Activated CD4-positive, alpha-beta T cell treated with anti-CD3 and anti-CD28 coated beads for 48 hours (primary cell): ENCODE measurements around the gene SLTM.
"Not testable (repeated sequence)": the region's sequence is repeated elsewhere in the genome, so short reads cannot be mapped to it uniquely, and the experiment has no call there.

Experiments
- DNase-seq: peaks from one replicate; pipeline ENCODE4 v3.0.0-alpha.2; 2020

Gene SLTM

GRCh38 chr15:58933281-58934113, at the start of gene SLTM:
SLTM (minus strand) TSS chr15:58933679; CDS start chr15:58933565, 114 bp downstream.
- DNase-seq, result peak; percentile 95

GRCh38 chr15:58983261-58983660, 49.8 kb upstream of the SLTM start:
- DNase-seq, result no peak

GRCh38 chr15:58981808-58982475, 48.5 kb upstream of the SLTM start:
- no peak for DNase-seq

- DNase-seq, result no peak
Observed at GRCh38 chr15:58980351-58980939, 47.0 kb upstream of the SLTM start.

GRCh38 chr15:58977887-58978286, 44.4 kb upstream of the SLTM start:
- no peak for DNase-seq

GRCh38 chr15:58967479-58967878, 34.0 kb upstream of the SLTM start:
- no peak for DNase-seq

- DNase-seq, result no peak
Observed at GRCh38 chr15:58966698-58967097, 33.2 kb upstream of the SLTM start.

GRCh38 chr15:58962662-58963565, 29.4 kb upstream of the SLTM start:
- no peak for DNase-seq

- no peak for DNase-seq
Observed at GRCh38 chr15:58962136-58962535, 28.7 kb upstream of the SLTM start.

- DNase-seq, result no peak
Observed at GRCh38 chr15:58958811-58959210, 25.3 kb upstream of the SLTM start.

GRCh38 chr15:58957101-58957973, 23.9 kb upstream of the SLTM start:
- peak; percentile 71 for DNase-seq

GRCh38 chr15:58952751-58953150, 19.3 kb upstream of the SLTM start:
- no peak for DNase-seq

- no peak for DNase-seq
Observed at GRCh38 chr15:58951388-58952007, 18.0 kb upstream of the SLTM start.

GRCh38 chr15:58947179-58947578, 13.7 kb upstream of the SLTM start:
- DNase-seq, result no peak

- not testable (repeated sequence) for DNase-seq
Observed at GRCh38 chr15:58934974-58935373, 1.5 kb upstream of the SLTM start.

GRCh38 chr15:58934521-58934920, 1.0 kb upstream of the SLTM start:
- DNase-seq, result no peak

GRCh38 chr15:58934114-58934447, 602 bp upstream of the SLTM start:
- DNase-seq, result no peak

GRCh38 chr15:58932710-58933280, 684 bp downstream of the SLTM start:
- DNase-seq, result no peak

GRCh38 chr15:58931987-58932588, 1.4 kb downstream of the SLTM start:
- no peak for DNase-seq

GRCh38 chr15:58929891-58930416, 3.5 kb downstream of the SLTM start:
- DNase-seq, result no peak
